ENCODE results near the gene NTM. TPM values are rescaled to one million over a fixed set of nuclear protein-coding genes. Genes with fewer than 3 reads are reported as not detected.

NTM gene
- total RNA-seq, 1 experiment from 2014 or later, result not detected

GRCh38 chr11:132361011-132361550 lies 990.7 kb downstream of the NTM start:
- ChIA-PET POLR2A (no interaction called here), CTCF (no interaction called here), RAD21 (ENCODE audit: low non-redundant PET in 1 of 2, low total read pairs in 2 of 2, uncharacterized antibody in 2 of 2, unreplicated experiment in 2 of 2) (no interaction called here)
- no peaks in the 10 kb centered on the region for H3K27me3 ChIP-seq (ENCODE audit: insufficient read depth, low read length)
- no TSS peak for BruUV-seq (replicated peaks)
- DNase-seq (ENCODE audit: low read depth, low spot score) (no peak), ATAC-seq (no peak)
- no peak overlapping the region for H3K4me3 ChIP-seq (replicated peaks in 1 of 2; ENCODE audit: low read depth in 1 of 2, low read length in 2 of 2)
- no peaks in the 10 kb centered on the region for H3K79me2 ChIP-seq (ENCODE audit: insufficient read depth, low read length)
- H3K27ac ChIP-seq (ENCODE audit: low read depth, low read length), result no peak overlapping the region
- no peak overlapping the region for H3K4me2 ChIP-seq (ENCODE audit: low read length)
- no peaks in the 10 kb centered on the region for H3K9me2 ChIP-seq (ENCODE audit: insufficient read depth)
- intact Hi-C loops (cut with micrococcal nuclease), result no loop called here
- H3K9me3 ChIP-seq (ENCODE audit: control insufficient read depth in 1 of 2, insufficient read depth in 1 of 2, low read depth in 1 of 2, low read length in 2 of 2), result peaks cover 5 to 25% of the 10 kb centered on the region in 2 experiments; a peak in 2 of 4 replicates
- no peaks in the 10 kb centered on the region for H4K20me1 ChIP-seq (ENCODE audit: insufficient read depth)
- H3K4me1 ChIP-seq (ENCODE audit: control insufficient read depth in 1 of 2, insufficient read depth in 2 of 2, low read length in 2 of 2), result no peaks in the 10 kb centered on the region
- no peak overlapping the region for H2AFZ ChIP-seq (ENCODE audit: low read depth, low read length, poor library complexity, severe bottlenecking)
- H3K36me3 ChIP-seq (ENCODE audit: control insufficient read depth in 1 of 2, insufficient read depth in 2 of 2, low read length in 2 of 2), result no peaks in the 10 kb centered on the region
- TF ChIP-seq SP1 (IDR thresholded peaks at IDR 0.05; ENCODE audit: low read depth) (no peak), EZH2phosphoT487 (IDR thresholded peaks at IDR 0.05; ENCODE audit: borderline replicate concordance) (no peak), ZBTB33 (IDR thresholded peaks at IDR 0.05; ENCODE audit: extremely low read depth, insufficient replicate concordance, low read length) (no peak), CBX3 (IDR thresholded peaks at IDR 0.05; ENCODE audit: low read depth) (no peak), JUND (IDR thresholded peaks at IDR 0.05) (no peak), ZFX (IDR thresholded peaks at IDR 0.05) (no peak), CTCF (IDR thresholded peaks at IDR 0.05 in 2 of 3, conservative IDR thresholded peaks at IDR 0.05 in 1 of 3; ENCODE audit: borderline replicate concordance in 1 of 3, insufficient read depth in 1 of 3, low read depth in 2 of 3, low read length in 2 of 3) (no peak), EZH2 (IDR thresholded peaks at IDR 0.05) (no peak), ELF1 (IDR thresholded peaks at IDR 0.05; ENCODE audit: borderline replicate concordance, low read depth) (no peak), REST (IDR thresholded peaks at IDR 0.05; ENCODE audit: low read depth) (no peak), TCF7L2 (IDR thresholded peaks at IDR 0.05; ENCODE audit: borderline replicate concordance, extremely low read depth, insufficient read depth, insufficient read length) (no peak), ATF3 (IDR thresholded peaks at IDR 0.05) (no peak)
- no peak overlapping the region for H3K9ac ChIP-seq (ENCODE audit: low read length)

All from HCT116 (cell line).